ENCODE measurements around the gene MAST4.

- TF ChIP-seq EP300 (IDR thresholded peaks at IDR 0.05) = no peak
- no peak for TF ChIP-seq CTCF (IDR thresholded peaks at IDR 0.05)
- no peak for TF ChIP-seq POLR2A (IDR thresholded peaks at IDR 0.05)
- TF ChIP-seq POLR2AphosphoS5 (IDR thresholded peaks at IDR 0.05) = no peak
Measured at GRCh38 chr5:66882606-66883227, 286.5 kb downstream of the MAST4 start.

Measured in gastroesophageal sphincter (tissue), 3 donors.